IMR-90 (cell line): ENCODE measurements around the gene SCGB1A1. TPM values are rescaled to one million over a fixed set of nuclear protein-coding genes. Genes with fewer than 3 reads are reported as not detected.

ENCODE experiments used
- ATAC-seq: fragments of 200-7000 bp; cut with Tn5 transposase; 2 replicates; pipeline ENCODE4 v1.9.1; 2020; ENCODE audit warnings: low read depth, mild to moderate bottlenecking, moderate library complexity
- BruUV-seq: library from RNA; stranded (reverse); fragments of 400-500 nt; replicated peaks from 2 replicates; lab custom pipeline; 2021; lab: Mats Ljungman, UMichigan
- CTCF ChIA-PET: fragments of 300-600 bp; formaldehyde crosslinking; extraction: SDS; loops from one replicate; lab custom pipeline; 2021; ENCODE audit warnings: antibody characterized with exemption; lab: Yijun Ruan, JAX
- POLR2A ChIA-PET: fragments of 300-600 bp; sonication (Branson Sonifier 250); formaldehyde crosslinking; loops from one replicate; lab custom pipeline; 2022; ENCODE audit warnings: antibody characterized with exemption; ENCODE audit not compliant: unreplicated experiment; lab: Charles Lee
- DNase-seq: peaks from one replicate; pipeline ENCODE4 v3.0.0; 2013
- H2AFZ ChIP-seq: replicated peaks from 2 replicates; pipeline ENCODE3; 2013; ENCODE audit warnings: low read length, mild to moderate bottlenecking; ENCODE audit not compliant: poor library complexity
- H2AK5ac ChIP-seq: 2 replicates; pipeline ENCODE4 v1.6.1; 2013; ENCODE audit warnings: low read depth, low read length, inconsistent platforms
- H2AK9ac ChIP-seq: replicated peaks from 2 replicates; pipeline ENCODE3; 2013; ENCODE audit warnings: mild to moderate bottlenecking, low read depth, low read length, moderate library complexity; ENCODE audit not compliant: poor library complexity
- H2BK120ac ChIP-seq: 2 replicates; pipeline ENCODE4 v1.6.1; 2013; ENCODE audit warnings: low read depth, low read length, inconsistent platforms
- H2BK15ac ChIP-seq: 3 replicates; pipeline ENCODE4 v1.6.1; 2013; ENCODE audit warnings: low read depth, low read length, inconsistent platforms
- H2BK20ac ChIP-seq: 2 replicates; pipeline ENCODE4 v1.6.1; 2013; ENCODE audit warnings: low read depth, mild to moderate bottlenecking, inconsistent platforms, low read length, moderate library complexity
- H2BK5ac ChIP-seq: 2 replicates; pipeline ENCODE4 v1.6.1; 2013; ENCODE audit warnings: mild to moderate bottlenecking, low read depth, low read length, inconsistent platforms; ENCODE audit not compliant: poor library complexity, severe bottlenecking
- H3K14ac ChIP-seq: replicated peaks from 2 replicates; pipeline ENCODE4 v1.6.1; 2013; ENCODE audit warnings: low read depth, low read length, inconsistent platforms
- H3K18ac ChIP-seq: 2 replicates; pipeline ENCODE4 v1.6.1; 2013; ENCODE audit warnings: low read depth, low read length, control low read depth
- H3K23ac ChIP-seq: 2 replicates; pipeline ENCODE4 v1.6.1; 2013; ENCODE audit warnings: low read depth, low read length, inconsistent platforms
- H3K27ac ChIP-seq: 2 replicates; pipeline ENCODE4 v1.5.1; 2013; ENCODE audit warnings: mild to moderate bottlenecking, control low read depth, low read length; ENCODE audit not compliant: insufficient read depth
- H3K27me3 ChIP-seq: 2 replicates; pipeline ENCODE4 v1.6.1; 2013; ENCODE audit warnings: low read length; ENCODE audit not compliant: control insufficient read depth, insufficient read depth
- H3K36me3 ChIP-seq: 2 replicates; pipeline ENCODE4 v1.6.1; 2013; ENCODE audit warnings: low read length, mixed read lengths; ENCODE audit not compliant: control insufficient read depth, insufficient read depth
- H3K4ac ChIP-seq: 2 replicates; pipeline ENCODE4 v1.6.1; 2013; ENCODE audit warnings: low read depth, low read length, inconsistent platforms
- H3K4me1 ChIP-seq: 2 replicates; pipeline ENCODE4 v1.6.1; 2013; ENCODE audit warnings: low read length, mixed read lengths; ENCODE audit not compliant: control insufficient read depth, insufficient read depth
- H3K4me2 ChIP-seq: 2 replicates; pipeline ENCODE4 v1.6.1; 2013; ENCODE audit warnings: low read depth, mild to moderate bottlenecking, control low read depth, low read length, moderate library complexity
- H3K4me3 ChIP-seq: 2 replicates; pipeline ENCODE4 v1.5.1; 2013; ENCODE audit warnings: low read depth, mild to moderate bottlenecking, control low read depth, low read length, moderate library complexity; ENCODE audit not compliant: insufficient read depth
- H3K56ac ChIP-seq: 2 replicates; pipeline ENCODE4 v1.6.1; 2013; ENCODE audit warnings: low read length, inconsistent platforms; ENCODE audit not compliant: insufficient read depth; ENCODE audit errors: extremely low read depth
- H3K79me1 ChIP-seq, 2 experiments: 2 replicates each; pipeline ENCODE4 v1.6.1; 2013; ENCODE audit warnings: low read length in 2 of 2, inconsistent platforms in 1 of 2, low read depth in 1 of 2
- H3K9ac ChIP-seq: 2 replicates; pipeline ENCODE4 v1.6.1; 2013; ENCODE audit warnings: low read depth, low read length, control low read depth
- H3K9me1 ChIP-seq: 2 replicates; pipeline ENCODE4 v1.6.1; 2013; ENCODE audit warnings: low read length, inconsistent platforms; ENCODE audit not compliant: insufficient read depth
- H3K9me3 ChIP-seq: 2 replicates; pipeline ENCODE4 v1.6.1; 2013; ENCODE audit warnings: low read length; ENCODE audit not compliant: control insufficient read depth, insufficient read depth
- H4K20me1 ChIP-seq: 2 replicates; pipeline ENCODE4 v1.6.1; 2013; ENCODE audit warnings: low read length, inconsistent platforms; ENCODE audit not compliant: insufficient read depth
- H4K5ac ChIP-seq: 2 replicates; pipeline ENCODE4 v1.6.1; 2013; ENCODE audit warnings: mild to moderate bottlenecking, low read depth, low read length, control low read depth
- H4K8ac ChIP-seq, 2 experiments: 2 replicates each; pipeline ENCODE4 v1.6.1; 2013; ENCODE audit warnings: low read depth in 2 of 2, low read length in 2 of 2, control low read depth in 1 of 2, inconsistent platforms in 1 of 2
- H4K91ac ChIP-seq: 2 replicates; pipeline ENCODE4 v1.6.1; 2013; ENCODE audit warnings: low read depth, low read length, inconsistent platforms; ENCODE audit not compliant: insufficient read depth
- FOS ChIP-seq: fragments of 150-350 bp; IDR thresholded peaks from 2 replicates; pipeline ENCODE4 v1.6.1; 2016; ENCODE audit warnings: low read depth, low read length
- MAZ ChIP-seq: IDR thresholded peaks from 2 replicates; pipeline ENCODE4 v1.6.1; 2012; ENCODE audit warnings: low read depth, mild to moderate bottlenecking, low read length, improper control_type of control experiment, moderate library complexity, borderline replicate concordance
- POLR2A ChIP-seq: IDR thresholded peaks from 2 replicates; pipeline ENCODE4 v1.6.1; 2012; ENCODE audit warnings: mild to moderate bottlenecking, low read depth, low read length
- RAD21 ChIP-seq: IDR thresholded peaks from 2 replicates; pipeline ENCODE4 v1.6.1; 2012; ENCODE audit warnings: low read length, improper control_type of control experiment
- RCOR1 ChIP-seq: IDR thresholded peaks from 2 replicates; pipeline ENCODE4 v1.6.1; 2012; ENCODE audit warnings: mild to moderate bottlenecking, low read length, improper control_type of control experiment; ENCODE audit not compliant: insufficient replicate concordance
- WGBS, 2 experiments: methylation state at CpG; one replicate each; pipeline versions ENCODE4 v1.1.5 to v1.1.7; 2013; ENCODE audit warnings: missing lambda C conversion rate in 2 of 2; ENCODE audit not compliant: insufficient read length in 1 of 2; ENCODE audit errors: extremely low coverage in 2 of 2; 5-methylcytosine and 5-hydroxymethylcytosine counted together
- dilution Hi-C: fragments of 300-500 bp; cut with HindIII; formaldehyde crosslinking; loops from one replicate; pipeline ENCODE4 v1.14.3; 2018; ENCODE audit warnings: low sequenced_read_pairs; ENCODE audit not compliant: unreplicated experiment
- in situ Hi-C: fragments of 300-500 bp; cut with MboI; formaldehyde crosslinking; loops from 3 replicates; pipeline ENCODE4 v1.14.3; 2019; ENCODE audit warnings: low sequenced_read_pairs, inconsistent platforms, mixed read lengths
- intact Hi-C: fragments of 100-400 bp; cut with micrococcal nuclease; formaldehyde crosslinking; loops from 2 replicates; pipeline ENCODE4 v1.10.0; 2022
- polyA plus RNA-seq, 3 experiments: library from polyadenylated mRNA; depleted of rRNA; stranded (reverse); fragments of >200 nt; gene quantifications; 2 replicates each; pipeline ENCODE4 v1.2.3, GENCODE V29; 2012; ENCODE audit warnings: low replicate concordance in 1 of 3
- total RNA-seq: library from RNA; depleted of rRNA; stranded (reverse); fragments of >200 nt; gene quantifications from 2 replicates; pipeline ENCODE4 v1.2.3, GENCODE V29; 2012

The SCGB1A1 gene
- total and polyA plus RNA-seq, 2 of the 4 experiments (the other 2 are of a cell fraction), result not detected

- Histone ChIP-seq H3K27ac (no peak overlapping the region), H2AK9ac (peak overlapping the region; percentile 20), H4K91ac (no peak overlapping the region), H3K23ac (no peak overlapping the region), H3K9me1 (no peaks in the 10 kb centered on the region), H2AK5ac (peak overlapping the region; percentile 56), H3K36me3 (no peaks in the 10 kb centered on the region), H3K9ac (no peak overlapping the region), H2BK120ac (no peak overlapping the region), H2BK20ac (no peak overlapping the region), H3K9me3 (no peaks in the 10 kb centered on the region), H3K4ac (no peak overlapping the region), H4K5ac (no peak overlapping the region), H3K4me1 (peaks cover 23% of the 10 kb centered on the region), H3K79me1 (no peaks in the 10 kb centered on the region; a peak in 1 of 4 replicates), H2BK15ac (no peak overlapping the region), H3K27me3 (no peaks in the 10 kb centered on the region), H3K56ac (no peak overlapping the region), H3K4me2 (no peak overlapping the region), H3K4me3 (no peak overlapping the region), H3K18ac (no peak overlapping the region; the same call in 1 of the 2 replicates), H2AFZ (peak overlapping the region; percentile 64), H4K8ac (no peak overlapping the region), H4K20me1 (no peaks in the 10 kb centered on the region), H2BK5ac (no peak overlapping the region), H3K14ac (no peak overlapping the region)
- dilution Hi-C loops (no loop called here), intact Hi-C loops (no loop called here), in situ Hi-C loops (loop anchor here (5.0 to 25.0 kb wide), 3 partner anchors 159 to 464 kb away; no protein-coding TSS in a partner anchor)
- TF ChIP-seq POLR2A (no peak), FOS (peak; percentile 30; the same call in 1 of the 2 replicates), RAD21 (no peak), RCOR1 (no peak), MAZ (no peak)
- ChIA-PET CTCF (no interaction called here), POLR2A (no interaction called here)
- no TSS peak for BruUV-seq
- WGBS, 2 experiments, result 56% methylated on average over 13 of the region's 22 CpGs; no CpG with 5 or more reads in 1 of the 2 experiments
- DNase-seq, result peak; percentile 44
- no peak; the same call in 1 of the 2 replicates for ATAC-seq
Measured at GRCh38 chr11:62398011-62398994, 20.5 kb upstream of the SCGB1A1 start.
